Thyroid gland (tissue), 4 donors: ENCODE measurements around the gene SMURF1. TPM values are rescaled to one million over a fixed set of nuclear protein-coding genes. Genes with fewer than 3 reads are reported as not detected.

Source experiments
- DNase-seq, 2 donors: peaks; one replicate each; pipeline ENCODE4 v3.0.0-alpha.2; 2019
- H3K27ac ChIP-seq, 3 donors: fragments of 200-600 bp; sonication (generic); 1 replicate in 2 of 3; 2 replicates in 1 of 3; pipeline ENCODE4 v1.5.1; 2016 to 2019; ENCODE audit warnings: mild to moderate bottlenecking in 1 of 3, moderate library complexity in 1 of 3
- H3K27me3 ChIP-seq: fragments of 200-600 bp; sonication (generic); one replicate; pipeline ENCODE4 v1.5.1; 2019
- H3K36me3 ChIP-seq, 2 donors: fragments of 200-600 bp; sonication (generic); one replicate each; pipeline ENCODE4 v1.5.1; 2016 to 2019
- H3K4me1 ChIP-seq, 2 donors: fragments of 200-600 bp; sonication (generic); one replicate each; pipeline ENCODE4 v1.5.1; 2017 to 2019
- H3K4me3 ChIP-seq, 3 donors: fragments of 200-600 bp; sonication (generic); replicated peaks in 1 of 3; 1 replicate in 2 of 3; 2 replicates in 1 of 3; pipeline ENCODE4 v1.5.1; 2016; ENCODE audit warnings: mild to moderate bottlenecking in 1 of 3
- H3K9me3 ChIP-seq: fragments of 200-600 bp; sonication (generic); one replicate; pipeline ENCODE4 v1.5.1; 2017
- POLR2A ChIP-seq, 2 donors: fragments of 450-650 bp; IDR thresholded peaks; one replicate each; pipeline ENCODE4 v1.6.1; 2017; ENCODE audit warnings: antibody characterized with exemption in 2 of 2, mild to moderate bottlenecking in 2 of 2, moderate library complexity in 1 of 2
- whole genome bisulfite sequencing, 2 donors: methylation state at CpG; one replicate each; pipeline ENCODE4 v1.1.5; 2017; 5-methylcytosine and 5-hydroxymethylcytosine counted together
- intact Hi-C: fragments of 100-400 bp; cut with DNase I; formaldehyde crosslinking; loops from one replicate; pipeline ENCODE4 v1.15.1; 2023
- total RNA-seq, 4 donors: library from RNA; depleted of rRNA; stranded (reverse); fragments of >200 nt; gene quantifications; one replicate each; pipeline ENCODE4 v1.2.3, GENCODE V29; 2016
- TF ChIP-seq, protein P1 (sequence below), 6 experiments: fragments of 200-600 bp in 3 of 6; fragments of 450-650 bp in 3 of 6; sonication (generic) in 3 of 6; IDR thresholded peaks; one replicate each; pipeline ENCODE4 v1.5.1; 2016 to 2019; ENCODE audit warnings: antibody characterized with exemption in 6 of 6, mild to moderate bottlenecking in 2 of 6, inconsistent platforms in 1 of 6, moderate library complexity in 1 of 6

Gene SMURF1
- total RNA-seq, 4 donors from 2014 or later = 13.9 to 20.6 (median 16.7) TPM

- no peak for DNase-seq
- intact Hi-C loops = no loop called here
- 93% methylated on average over 11 of the region's 11 CpGs for WGBS, 2 donors
Measured at GRCh38 chr7:99006739-99007424, 137.0 kb downstream of the SMURF1 start.

DNA sequence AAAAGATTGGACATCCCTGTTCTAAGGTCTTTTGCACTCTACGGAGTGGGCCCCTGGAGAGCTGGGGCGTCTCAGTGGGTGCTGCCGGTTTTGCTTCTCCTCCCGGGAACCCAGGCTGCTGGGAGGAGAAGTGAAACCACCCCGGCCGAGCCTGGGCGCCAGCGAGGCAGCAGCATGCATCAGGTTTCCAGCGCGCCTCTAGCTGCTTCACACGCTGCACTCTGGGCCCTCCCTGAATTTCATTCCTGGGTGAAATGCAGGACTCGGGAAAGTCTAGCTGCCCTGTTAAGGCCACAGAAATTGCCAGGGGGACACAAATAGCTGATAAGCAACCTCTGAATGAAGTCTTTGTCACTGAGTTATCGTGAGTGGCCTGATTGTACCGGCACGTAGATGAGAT is 138.1 kb downstream of the SMURF1 start:
- no peak for DNase-seq

More at GRCh38 chr7:99006739-99007424, 137.0 kb downstream of the SMURF1 start:
- Histone ChIP-seq H3K36me3 (peaks cover 57 to 67% of the 10 kb centered on the region in 2 donors), H3K9me3 (no peaks in the 10 kb centered on the region), H3K4me1 (peaks cover 3% of the 10 kb centered on the region in 2 donors), H3K27me3 (no peaks in the 10 kb centered on the region), H3K27ac (no peak overlapping the region), H3K4me3 (no peak overlapping the region)
- TF ChIP-seq, protein P1, sequence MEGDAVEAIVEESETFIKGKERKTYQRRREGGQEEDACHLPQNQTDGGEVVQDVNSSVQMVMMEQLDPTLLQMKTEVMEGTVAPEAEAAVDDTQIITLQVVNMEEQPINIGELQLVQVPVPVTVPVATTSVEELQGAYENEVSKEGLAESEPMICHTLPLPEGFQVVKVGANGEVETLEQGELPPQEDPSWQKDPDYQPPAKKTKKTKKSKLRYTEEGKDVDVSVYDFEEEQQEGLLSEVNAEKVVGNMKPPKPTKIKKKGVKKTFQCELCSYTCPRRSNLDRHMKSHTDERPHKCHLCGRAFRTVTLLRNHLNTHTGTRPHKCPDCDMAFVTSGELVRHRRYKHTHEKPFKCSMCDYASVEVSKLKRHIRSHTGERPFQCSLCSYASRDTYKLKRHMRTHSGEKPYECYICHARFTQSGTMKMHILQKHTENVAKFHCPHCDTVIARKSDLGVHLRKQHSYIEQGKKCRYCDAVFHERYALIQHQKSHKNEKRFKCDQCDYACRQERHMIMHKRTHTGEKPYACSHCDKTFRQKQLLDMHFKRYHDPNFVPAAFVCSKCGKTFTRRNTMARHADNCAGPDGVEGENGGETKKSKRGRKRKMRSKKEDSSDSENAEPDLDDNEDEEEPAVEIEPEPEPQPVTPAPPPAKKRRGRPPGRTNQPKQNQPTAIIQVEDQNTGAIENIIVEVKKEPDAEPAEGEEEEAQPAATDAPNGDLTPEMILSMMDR (IDR thresholded peaks at IDR 0.05) = no peak

GRCh38 chr7:99004781-99005500 is 139.0 kb downstream of the SMURF1 start:
- no peaks in the 10 kb centered on the region for H3K27me3 ChIP-seq
- peaks cover 3% of the 10 kb centered on the region in 2 donors for H3K4me1 ChIP-seq
- H3K27ac ChIP-seq = peak overlapping the region in 1 of 3 donors; percentile 62
- peaks cover 50 to 58% of the 10 kb centered on the region in 2 donors for H3K36me3 ChIP-seq
- DNase-seq = no peak
- 95 to 96% methylated on average over 26 of the region's 26 CpGs for WGBS, 2 donors
- intact Hi-C loops = no loop called here
- no peaks in the 10 kb centered on the region for H3K9me3 ChIP-seq
- no peak for TF ChIP-seq POLR2A (IDR thresholded peaks at IDR 0.05)
- TF ChIP-seq, protein P1 (IDR thresholded peaks at IDR 0.05) = no peak
- no peak overlapping the region for H3K4me3 ChIP-seq

More for the DNA sequence above, 138.1 kb downstream of the SMURF1 start:
- no peaks in the 10 kb centered on the region for H3K27me3 ChIP-seq
- H3K36me3 ChIP-seq = peaks cover 51 to 59% of the 10 kb centered on the region in 2 donors
- no peak overlapping the region for H3K4me3 ChIP-seq
- no peaks in the 10 kb centered on the region for H3K9me3 ChIP-seq
- 88 to 91% methylated on average over 13 to 14 of the region's 15 CpGs for WGBS, 2 donors
- intact Hi-C loops = no loop called here
- TF ChIP-seq POLR2A (IDR thresholded peaks at IDR 0.05) = no peak
- TF ChIP-seq, protein P1 (IDR thresholded peaks at IDR 0.05) = no peak
- H3K4me1 ChIP-seq = peaks cover 3% of the 10 kb centered on the region in 2 donors
- H3K27ac ChIP-seq = no peak overlapping the region

- Histone ChIP-seq H3K27me3 (no peaks in the 10 kb centered on the region), H3K4me1 (peaks cover 3% of the 10 kb centered on the region in 2 donors), H3K27ac (peak overlapping the region in 1 of 3 donors; percentile 62), H3K36me3 (peaks cover 43 to 58% of the 10 kb centered on the region in 2 donors), H3K4me3 (no peak overlapping the region), H3K9me3 (no peaks in the 10 kb centered on the region)
- no peak for TF ChIP-seq POLR2A (IDR thresholded peaks at IDR 0.05)
- TF ChIP-seq, protein P1 (IDR thresholded peaks at IDR 0.05) = no peak
- peak; percentile 60 to 67 for DNase-seq
- intact Hi-C loops = no loop called here
- 56 to 79% methylated on average over 8 of the region's 8 CpGs for WGBS, 2 donors
Measured at GRCh38 chr7:99004216-99004615, 139.7 kb downstream of the SMURF1 start.

- DNase-seq = no peak
- intact Hi-C loops = no loop called here
- Histone ChIP-seq H3K27me3 (no peaks in the 10 kb centered on the region), H3K9me3 (no peaks in the 10 kb centered on the region), H3K27ac (peak overlapping the region in 2 of 3 donors; percentile 57 to 62), H3K4me3 (no peak overlapping the region), H3K36me3 (peaks cover 36 to 58% of the 10 kb centered on the region in 2 donors), H3K4me1 (peaks cover 3% of the 10 kb centered on the region in 2 donors)
- no peak for TF ChIP-seq POLR2A (IDR thresholded peaks at IDR 0.05)
- TF ChIP-seq, protein P1 (IDR thresholded peaks at IDR 0.05) = no peak
- WGBS, 2 donors = 90 to 99% methylated on average over 12 of the region's 15 CpGs
Measured at GRCh38 chr7:99003419-99003818, 140.5 kb downstream of the SMURF1 start.
